Dendritic cell treated with granulocyte-macrophage colony-stimulating factor and Interleukin-4, amounts not matched to agents 40 ng/mL and 50 ng/mL, for 4 days (primary cell): Measurements from ENCODE around the gene CCDC28A.

Experiments used
- H3K27ac Mint-ChIP-seq: one replicate; pipeline ENCODE4 v1.8.0; 2022; ENCODE audit warnings: mild to moderate bottlenecking, mixed read lengths
- H3K27me3 Mint-ChIP-seq: one replicate; pipeline ENCODE4 v1.8.0; 2022; ENCODE audit warnings: mild to moderate bottlenecking, mixed read lengths
- H3K36me3 Mint-ChIP-seq: one replicate; pipeline ENCODE4 v1.8.0; 2022; ENCODE audit warnings: low read depth, mixed read lengths
- H3K4me1 Mint-ChIP-seq: one replicate; pipeline ENCODE4 v1.8.0; 2022; ENCODE audit warnings: low read depth, mixed read lengths
- H3K4me3 Mint-ChIP-seq: one replicate; pipeline ENCODE4 v1.8.0; 2022; ENCODE audit warnings: mild to moderate bottlenecking, moderate library complexity, mixed read lengths
- H3K9me3 Mint-ChIP-seq: one replicate; pipeline ENCODE4 v1.8.0; 2022; ENCODE audit warnings: mixed read lengths
- intact Hi-C: fragments of 100-400 bp; cut with micrococcal nuclease; formaldehyde crosslinking; loops from one replicate; pipeline ENCODE4 v1.15.0; 2022

CCDC28A gene

DNA sequence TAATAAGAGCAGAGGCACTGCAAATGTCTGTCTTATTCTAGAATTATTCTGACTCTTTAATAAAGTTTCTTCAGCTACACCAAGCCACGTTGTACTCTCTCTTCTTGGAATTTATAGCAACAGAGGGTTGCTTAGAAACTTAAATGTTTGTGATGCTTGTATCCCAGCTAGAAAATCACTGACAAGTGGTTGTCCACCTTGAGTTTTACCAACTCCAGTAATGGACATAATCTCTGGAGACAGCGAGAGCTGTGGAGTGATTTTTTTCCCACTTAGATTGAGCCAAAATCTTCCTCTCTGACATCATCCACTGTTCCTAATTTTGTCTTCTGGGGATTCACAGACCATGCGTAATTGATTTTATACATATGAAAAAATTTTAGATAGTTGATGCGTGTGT, 30.3 kb downstream of the CCDC28A start:
- intact Hi-C loops = no loop called here
- peaks cover 10% of the 10 kb centered on the region for H3K4me1 Mint-ChIP-seq
- no peaks in the 10 kb centered on the region for H3K27me3 Mint-ChIP-seq
- no peaks in the 10 kb centered on the region for H3K9me3 Mint-ChIP-seq
- no peak overlapping the region for H3K4me3 Mint-ChIP-seq
- H3K36me3 Mint-ChIP-seq = no peaks in the 10 kb centered on the region
- H3K27ac Mint-ChIP-seq = no peak overlapping the region

DNA sequence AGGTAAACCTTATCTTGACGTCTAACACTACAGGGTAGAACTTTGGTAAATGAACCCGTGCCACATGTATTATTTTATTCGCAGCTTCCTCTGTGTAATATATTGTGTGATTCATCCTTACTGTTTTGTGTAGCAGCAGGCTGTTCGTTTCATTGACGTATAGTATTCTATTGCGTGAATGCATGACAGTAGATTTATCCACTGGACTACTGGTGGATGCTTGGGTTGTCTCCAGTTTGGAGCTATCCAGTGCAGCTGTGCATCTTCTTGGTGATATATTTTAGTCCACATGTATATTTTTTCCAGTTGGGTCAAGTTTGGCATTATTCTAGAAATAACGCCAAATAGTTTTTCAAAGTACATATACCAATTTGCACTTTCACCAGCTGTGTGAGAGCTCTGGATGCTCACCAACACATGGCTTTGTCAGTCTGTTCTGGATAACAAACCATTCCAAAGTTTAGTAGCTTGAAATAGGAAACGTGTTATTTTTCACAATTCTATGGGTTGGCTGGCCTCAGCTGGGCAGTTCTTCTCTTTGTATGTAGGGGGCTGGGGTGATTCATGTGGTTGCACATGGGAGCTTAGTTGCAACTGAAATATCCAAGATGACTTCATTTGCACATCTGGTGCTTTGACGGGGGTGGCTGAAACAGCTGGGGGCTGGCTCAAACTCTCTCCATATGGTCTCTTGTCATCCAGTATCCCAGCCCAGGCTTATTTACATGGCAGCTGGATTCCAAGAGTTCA, 31.6 kb downstream of the CCDC28A start:
- no peak overlapping the region for H3K27ac Mint-ChIP-seq
- H3K27me3 Mint-ChIP-seq = no peaks in the 10 kb centered on the region
- peaks cover 10% of the 10 kb centered on the region for H3K4me1 Mint-ChIP-seq
- H3K36me3 Mint-ChIP-seq = no peaks in the 10 kb centered on the region
- no peaks in the 10 kb centered on the region for H3K9me3 Mint-ChIP-seq
- intact Hi-C loops = no loop called here
- H3K4me3 Mint-ChIP-seq = no peak overlapping the region

DNA sequence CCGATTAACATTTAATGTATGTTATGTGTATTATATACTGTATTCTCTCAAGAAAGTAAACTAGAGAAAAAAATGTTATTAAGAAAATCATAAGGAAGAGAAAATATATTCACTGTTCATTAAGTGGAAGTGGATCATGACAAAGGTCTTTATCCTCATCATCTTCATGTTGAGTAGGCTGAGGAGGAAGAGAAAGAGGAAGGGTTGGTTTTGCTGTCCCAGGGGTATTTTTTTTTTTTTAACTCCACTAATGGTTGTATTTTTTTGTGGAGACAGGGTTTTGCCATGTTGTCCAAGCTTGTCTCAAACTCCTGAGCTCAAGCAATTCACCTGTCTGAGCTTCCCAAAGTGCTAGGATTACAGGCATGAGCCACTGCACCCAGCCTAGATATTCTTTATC, 33.3 kb downstream of the CCDC28A start:
- H3K4me3 Mint-ChIP-seq = no peak overlapping the region
- H3K27ac Mint-ChIP-seq = no peak overlapping the region
- peaks cover 19% of the 10 kb centered on the region for H3K4me1 Mint-ChIP-seq
- intact Hi-C loops = no loop called here
- no peaks in the 10 kb centered on the region for H3K9me3 Mint-ChIP-seq
- H3K36me3 Mint-ChIP-seq = no peaks in the 10 kb centered on the region
- H3K27me3 Mint-ChIP-seq = no peaks in the 10 kb centered on the region

DNA sequence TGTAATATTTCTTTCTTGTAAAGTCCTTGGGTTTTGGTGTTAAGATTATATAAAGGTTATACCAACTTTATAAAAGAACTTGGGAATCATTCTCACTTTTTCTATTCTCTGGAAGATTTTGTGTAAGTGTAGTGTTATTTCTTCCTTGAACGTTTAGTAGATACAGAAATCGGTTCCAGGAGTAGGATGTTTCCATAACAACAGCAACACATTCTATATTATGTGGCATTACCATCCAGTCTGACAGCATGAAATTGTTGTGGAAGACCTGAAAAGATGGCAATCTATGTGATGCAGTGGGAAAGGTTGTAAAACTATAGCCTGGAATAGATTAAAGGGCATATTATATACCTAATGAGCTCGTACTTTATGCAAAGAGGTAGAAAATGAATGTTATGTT, 36.1 kb downstream of the CCDC28A start:
- Mint-ChIP-seq H3K27me3 (no peaks in the 10 kb centered on the region), H3K27ac (no peak overlapping the region), H3K9me3 (no peaks in the 10 kb centered on the region), H3K4me3 (no peak overlapping the region), H3K4me1 (peaks cover 22% of the 10 kb centered on the region), H3K36me3 (no peaks in the 10 kb centered on the region)
- intact Hi-C loops = loop anchor here (10.0 kb wide), 1 partner anchor 325 kb away; the partner anchor contains the start of gene HECA

DNA sequence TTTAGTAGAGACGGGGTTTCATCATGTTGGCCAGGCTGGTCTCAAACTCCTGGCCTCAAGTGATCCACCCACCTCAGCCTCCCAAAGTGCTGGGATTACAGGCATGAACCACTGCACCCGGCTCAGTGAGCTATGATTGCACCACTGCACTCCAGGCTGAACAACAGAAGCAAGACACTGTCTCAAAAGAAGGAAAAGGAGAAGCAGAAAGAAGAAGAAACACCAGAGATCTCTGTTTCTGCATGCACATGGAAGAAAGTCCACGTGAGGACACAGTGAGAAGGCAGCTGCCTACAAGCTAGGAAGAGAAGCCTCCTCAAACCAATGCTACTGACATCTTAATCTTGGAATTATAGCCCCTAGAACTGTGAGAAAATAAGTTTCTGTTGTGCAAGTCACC, 38.3 kb downstream of the CCDC28A start:
- Mint-ChIP-seq H3K27me3 (no peaks in the 10 kb centered on the region), H3K36me3 (no peaks in the 10 kb centered on the region), H3K4me3 (no peak overlapping the region), H3K4me1 (peaks cover 19% of the 10 kb centered on the region), H3K9me3 (no peaks in the 10 kb centered on the region), H3K27ac (no peak overlapping the region)
- intact Hi-C loops = loop anchor here (10.0 kb wide), 1 partner anchor 323 kb away; the partner anchor contains the start of gene HECA

DNA sequence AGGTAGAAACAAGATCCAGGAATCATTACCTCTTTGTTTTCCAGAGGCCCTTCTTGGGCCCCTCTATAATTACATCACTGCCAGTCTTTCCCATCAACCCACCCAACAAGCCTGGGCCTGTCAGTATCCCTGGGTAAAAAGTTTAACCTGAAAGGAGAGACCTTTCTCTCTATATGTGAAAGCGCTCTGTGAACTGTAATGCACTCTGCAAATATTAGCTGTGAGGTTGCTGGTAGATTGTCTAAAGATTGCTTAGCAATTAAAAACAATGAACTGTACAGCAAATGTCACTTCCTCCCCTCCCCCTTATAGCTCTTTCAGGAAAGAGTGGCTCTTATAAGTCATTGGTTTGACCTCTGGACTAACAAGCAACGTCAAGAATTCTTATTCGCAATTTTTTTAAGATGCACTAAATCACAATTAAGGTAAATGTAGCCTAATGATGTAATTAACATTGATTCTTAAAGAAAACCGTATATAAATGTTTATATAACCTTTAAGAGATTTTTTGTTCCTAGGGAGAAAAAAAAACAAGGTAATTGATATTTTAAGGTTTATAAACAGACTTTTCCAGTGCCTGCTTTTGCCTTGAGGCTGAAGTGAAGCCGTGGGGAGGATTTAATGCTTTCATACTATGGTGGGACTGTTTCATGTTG, 40.7 kb downstream of the CCDC28A start:
- no peaks in the 10 kb centered on the region for H3K36me3 Mint-ChIP-seq
- intact Hi-C loops = loop anchor here (10.0 kb wide), 1 partner anchor 320 kb away; the partner anchor contains the start of gene HECA
- H3K27ac Mint-ChIP-seq = no peak overlapping the region
- peaks cover 23% of the 10 kb centered on the region for H3K4me1 Mint-ChIP-seq
- H3K27me3 Mint-ChIP-seq = no peaks in the 10 kb centered on the region
- H3K4me3 Mint-ChIP-seq = no peak overlapping the region
- H3K9me3 Mint-ChIP-seq = no peaks in the 10 kb centered on the region

DNA sequence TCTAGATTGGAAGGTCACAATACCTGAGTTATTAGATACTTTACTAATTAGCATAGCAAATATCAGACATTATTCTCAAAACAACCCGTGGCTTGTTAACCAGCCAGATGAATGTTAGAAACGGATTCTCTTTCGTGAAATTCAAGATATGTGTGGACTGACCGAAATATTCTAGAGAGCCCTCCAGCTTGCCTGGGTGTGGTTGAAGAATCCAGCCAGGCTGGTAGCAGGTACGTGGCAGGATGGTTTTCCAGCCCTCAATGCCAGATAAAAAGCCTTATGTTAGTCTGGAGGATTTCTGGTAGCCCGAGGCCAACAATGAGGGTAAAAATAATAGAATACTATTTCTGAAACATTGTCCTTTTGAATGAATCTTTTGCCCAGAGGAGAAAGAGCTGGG, 41.7 kb downstream of the CCDC28A start:
- Mint-ChIP-seq H3K4me3 (no peak overlapping the region), H3K27ac (no peak overlapping the region)
- intact Hi-C loops = loop anchor here (5.0 to 10.0 kb wide), 2 partner anchors 320 to 402 kb away; partner anchors contain the start of gene HECA

DNA sequence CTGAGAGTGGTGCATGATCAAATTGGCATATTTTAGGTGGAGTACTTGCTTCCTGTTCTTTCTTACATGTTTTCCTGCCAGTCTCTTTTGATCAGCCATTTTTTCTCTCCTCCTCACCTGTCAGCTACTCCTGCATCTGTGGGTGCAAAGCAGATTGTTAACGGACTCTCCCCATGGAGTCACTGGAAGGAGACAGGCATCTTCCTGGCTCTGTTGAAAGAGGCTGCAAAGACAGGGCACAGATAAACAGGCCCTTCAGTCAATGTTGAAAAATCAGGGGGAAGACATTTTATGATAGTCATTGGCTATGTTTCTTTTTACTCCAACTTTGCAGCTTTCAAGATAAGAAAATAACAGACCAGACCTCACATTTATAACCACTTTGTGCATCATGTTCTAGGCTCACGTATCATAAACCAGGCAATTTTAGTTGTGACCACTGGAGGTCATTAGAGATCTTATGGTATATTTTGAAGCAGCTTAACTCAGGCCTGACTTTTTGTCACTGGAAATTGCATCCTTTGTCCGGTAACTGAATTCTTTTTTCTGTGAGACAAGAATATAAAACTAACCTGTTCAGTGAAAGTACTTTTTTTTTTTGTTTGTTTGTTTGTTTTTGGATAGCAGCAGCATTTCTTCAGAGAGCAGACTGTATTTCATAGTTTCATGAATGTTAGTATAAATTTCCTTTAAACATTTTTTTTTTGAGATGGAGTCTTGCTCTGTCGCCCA, 42.4 kb downstream of the CCDC28A start:
- no peaks in the 10 kb centered on the region for H3K9me3 Mint-ChIP-seq
- no peak overlapping the region for H3K4me3 Mint-ChIP-seq
- H3K27ac Mint-ChIP-seq = no peak overlapping the region
- intact Hi-C loops = loop anchor here (1.0 to 10.0 kb wide), 4 partner anchors 172 to 549 kb away; partner anchors contain the start of genes HECA and REPS1
- H3K4me1 Mint-ChIP-seq = peaks cover 23% of the 10 kb centered on the region
- H3K27me3 Mint-ChIP-seq = no peaks in the 10 kb centered on the region
- H3K36me3 Mint-ChIP-seq = no peaks in the 10 kb centered on the region

More for the DNA sequence above, 41.7 kb downstream of the CCDC28A start:
- Mint-ChIP-seq H3K27me3 (no peaks in the 10 kb centered on the region), H3K36me3 (no peaks in the 10 kb centered on the region), H3K9me3 (no peaks in the 10 kb centered on the region), H3K4me1 (peaks cover 25% of the 10 kb centered on the region)

DNA sequence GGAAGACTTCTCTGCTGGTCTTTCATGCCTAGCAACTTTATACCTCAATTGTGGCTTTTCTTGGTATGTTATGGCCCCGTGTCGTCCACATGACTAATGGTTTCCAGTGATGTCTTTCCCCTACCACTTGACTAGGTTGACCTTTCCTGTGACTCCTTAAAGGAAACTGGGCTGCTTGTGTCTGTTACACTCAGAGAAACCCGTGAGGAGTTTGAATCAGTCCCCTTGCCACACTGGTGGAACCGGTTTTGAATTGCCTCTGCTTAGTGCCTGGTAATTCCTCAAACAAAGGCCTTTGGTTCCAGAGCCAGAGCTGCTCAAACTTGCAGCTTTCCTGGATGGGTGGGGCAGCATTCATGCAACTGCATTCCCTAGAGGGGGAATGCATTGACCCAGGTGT, 44.2 kb downstream of the CCDC28A start:
- no peaks in the 10 kb centered on the region for H3K36me3 Mint-ChIP-seq
- H3K27ac Mint-ChIP-seq = no peak overlapping the region
- H3K27me3 Mint-ChIP-seq = no peaks in the 10 kb centered on the region
- no peaks in the 10 kb centered on the region for H3K9me3 Mint-ChIP-seq
- intact Hi-C loops = loop anchor here (2.0 to 10.0 kb wide), 3 partner anchors 317 to 547 kb away; partner anchors contain the start of gene HECA
- peaks cover 13% of the 10 kb centered on the region for H3K4me1 Mint-ChIP-seq
- no peak overlapping the region for H3K4me3 Mint-ChIP-seq

DNA sequence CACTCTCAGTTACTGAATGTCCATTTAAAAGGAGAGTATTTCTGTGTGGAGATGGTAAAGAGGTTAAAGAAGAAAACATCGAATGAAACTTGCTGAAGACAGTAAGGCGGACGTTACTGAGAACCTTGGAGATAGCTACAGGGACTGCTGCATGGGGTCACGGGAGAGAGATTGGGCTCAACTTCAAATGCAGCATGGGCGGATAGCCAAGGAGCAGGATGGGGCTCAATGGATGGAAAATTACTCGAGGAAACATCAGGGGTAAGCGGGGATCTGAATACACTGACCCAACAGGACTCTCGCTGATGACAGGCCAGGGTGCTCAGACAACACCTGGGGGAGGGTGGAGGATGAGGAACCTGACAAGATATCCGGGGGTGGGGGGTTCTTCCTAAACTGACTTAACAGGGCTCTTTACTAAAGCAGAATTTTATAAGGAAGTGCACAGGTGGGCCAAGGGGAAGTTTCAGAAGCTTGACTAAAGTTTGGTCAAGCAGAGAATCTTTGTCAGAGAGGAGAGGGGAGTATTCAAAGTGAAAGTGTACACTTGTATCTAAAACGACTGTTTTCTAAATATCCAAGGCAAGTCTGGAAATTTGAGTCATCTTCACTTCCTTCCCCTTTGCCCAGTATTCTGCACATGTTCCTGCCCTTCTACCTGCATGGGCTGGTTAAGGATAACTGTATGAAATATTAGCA, 45.1 kb downstream of the CCDC28A start:
- Mint-ChIP-seq H3K9me3 (no peaks in the 10 kb centered on the region), H3K27ac (no peak overlapping the region)

DNA sequence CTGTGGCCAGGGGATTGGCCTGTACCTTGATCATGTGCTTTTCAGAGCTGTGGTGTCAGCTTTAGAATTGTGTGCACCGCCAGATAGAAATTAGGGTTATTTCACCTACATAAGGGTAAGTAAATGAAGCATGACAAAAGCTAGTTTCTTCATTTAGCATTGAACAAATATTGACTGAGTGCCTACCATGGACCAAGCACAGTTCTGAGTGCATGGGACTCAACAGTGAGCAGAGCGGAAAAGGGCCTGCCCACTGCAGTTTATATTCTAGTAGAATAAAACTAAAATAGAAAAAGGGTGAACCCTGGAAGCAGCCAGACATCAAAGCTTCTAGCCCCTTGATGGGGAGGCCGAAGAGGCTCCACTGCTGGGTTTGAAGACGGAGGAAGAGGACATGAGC, 48.0 kb downstream of the CCDC28A start:
- Mint-ChIP-seq H3K27me3 (no peaks in the 10 kb centered on the region), H3K9me3 (peaks cover 2% of the 10 kb centered on the region), H3K36me3 (no peaks in the 10 kb centered on the region), H3K4me1 (peaks cover 13% of the 10 kb centered on the region), H3K4me3 (no peak overlapping the region), H3K27ac (no peak overlapping the region)
- intact Hi-C loops = no loop called here

More for the DNA sequence above, 45.1 kb downstream of the CCDC28A start:
- Mint-ChIP-seq H3K27me3 (no peaks in the 10 kb centered on the region), H3K4me3 (no peak overlapping the region), H3K36me3 (no peaks in the 10 kb centered on the region), H3K4me1 (peaks cover 13% of the 10 kb centered on the region)
- intact Hi-C loops = loop anchor here (5.0 to 10.0 kb wide), 2 partner anchors 316 to 399 kb away; partner anchors contain the start of gene HECA

DNA sequence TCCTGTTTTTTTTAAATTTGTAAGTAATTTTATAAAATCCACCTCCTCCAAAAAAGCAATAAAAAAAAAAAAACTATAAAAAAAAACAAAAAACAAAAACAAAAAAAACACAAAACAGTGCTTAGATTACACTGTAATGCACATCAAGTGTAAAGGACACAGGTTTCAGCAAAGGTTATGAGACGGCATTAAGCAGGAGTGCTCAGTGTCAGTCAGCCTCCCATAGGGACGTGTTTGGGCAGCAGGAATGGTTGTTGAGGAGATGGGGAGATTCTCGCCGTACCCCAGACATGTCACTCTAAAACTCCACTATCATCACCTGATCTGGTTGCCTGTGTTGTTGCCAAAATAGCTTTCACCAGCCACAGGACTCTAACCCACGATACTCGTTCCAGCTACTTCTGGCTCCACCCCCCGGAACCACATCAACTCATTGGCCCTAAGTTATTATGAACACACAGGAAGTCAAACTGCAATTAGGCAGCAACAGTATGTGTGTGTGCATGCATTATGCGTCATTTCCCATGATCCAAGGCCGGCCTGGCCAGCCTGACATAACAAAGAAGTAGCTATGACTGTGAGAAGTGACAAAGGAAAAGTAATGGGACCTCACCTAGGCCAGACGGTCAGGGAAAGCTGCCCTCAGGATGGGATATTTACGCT, 51.0 kb downstream of the CCDC28A start:
- Mint-ChIP-seq H3K27ac (no peak overlapping the region), H3K4me1 (no peaks in the 10 kb centered on the region), H3K4me3 (no peak overlapping the region), H3K27me3 (no peaks in the 10 kb centered on the region), H3K9me3 (peaks cover 9% of the 10 kb centered on the region), H3K36me3 (no peaks in the 10 kb centered on the region)
- intact Hi-C loops = no loop called here

DNA sequence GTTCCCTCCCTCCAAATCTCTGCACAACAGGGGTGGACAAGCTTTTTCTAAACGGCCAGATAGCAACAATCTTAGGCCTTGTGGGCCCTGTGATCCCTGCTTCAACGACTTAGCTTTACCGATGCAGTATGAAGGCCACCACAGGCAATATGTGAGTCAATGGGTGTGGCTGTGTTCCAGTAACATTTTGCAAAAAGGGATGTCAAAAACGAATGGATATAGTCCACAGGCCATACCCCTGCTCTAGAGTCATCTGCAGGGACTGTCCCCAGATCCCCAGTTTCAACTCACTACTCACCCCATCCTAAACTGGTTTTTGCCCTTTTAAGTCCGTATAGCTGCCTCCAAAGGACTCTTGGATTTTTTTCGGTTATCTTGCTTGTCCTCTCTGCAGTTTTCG, 56.7 kb downstream of the CCDC28A start:
- intact Hi-C loops = no loop called here
- no peaks in the 10 kb centered on the region for H3K27me3 Mint-ChIP-seq
- H3K36me3 Mint-ChIP-seq = no peaks in the 10 kb centered on the region
- no peak overlapping the region for H3K27ac Mint-ChIP-seq
- H3K4me3 Mint-ChIP-seq = no peak overlapping the region
- H3K9me3 Mint-ChIP-seq = peaks cover 9% of the 10 kb centered on the region
- H3K4me1 Mint-ChIP-seq = no peaks in the 10 kb centered on the region
